K562 (cell line): ENCODE measurements around the gene EPX. TPM values are rescaled to one million over a fixed set of nuclear protein-coding genes. Genes with fewer than 3 reads are reported as not detected.
A peak's percentile ranks its signal among the peaks of the same experiment; 100 is the strongest.

Source experiments
- ATAC-seq: fragments of 200-7000 bp; cut with Tn5 transposase; 3 replicates; pipeline ENCODE4 v1.9.1; 2020; ENCODE audit warnings: moderate library complexity
- BruUV-seq: library from RNA; stranded (reverse); fragments of 400-500 nt; replicated peaks from 2 replicates; lab custom pipeline; 2021; lab: Mats Ljungman, UMichigan
- CTCF ChIA-PET: fragments of 300-600 bp; formaldehyde crosslinking; extraction: SDS; loops from one replicate; lab custom pipeline; 2021; ENCODE audit warnings: low intra/inter-chr PET ratio; lab: Yijun Ruan, JAX
- POLR2A ChIA-PET: fragments of 300-600, 350-650 bp; sonication (Branson Sonifier 250); formaldehyde crosslinking; extraction: SDS; loops from one replicate; lab custom pipeline; 2021; ENCODE audit warnings: antibody characterized with exemption, inconsistent platforms; lab: Yijun Ruan, JAX
- DNase-seq, 4 experiments: peaks; one replicate each; pipeline versions ENCODE4 v3.0.0 to v3.0.0-alpha.2; 2011 to 2018; ENCODE audit warnings: low spot score in 3 of 4, mixed read lengths in 3 of 4; ENCODE audit errors: extremely low read depth in 1 of 4
- FAIRE-seq: peaks from 2 replicates; lab custom pipeline; 2011; peaks lifted over from hg19 to GRCh38; lab: Jason Lieb, UNC
- H2AFZ ChIP-seq: 2 replicates; pipeline ENCODE4 v1.6.0; 2011; ENCODE audit warnings: low read depth, low read length, control low read depth, inconsistent platforms
- H3K27ac ChIP-seq: fragments of 200-600 bp; 3 replicates; pipeline ENCODE4 v1.8.0; 2011; ENCODE audit warnings: low read depth, mild to moderate bottlenecking, control low read depth, inconsistent platforms, low read length, moderate library complexity, mixed read lengths; ENCODE audit errors: extremely low read depth
- H3K27me3 ChIP-seq, 2 experiments: fragments of 300-600 bp in 1 of 2; 2 replicates in 1 of 2; 3 replicates in 1 of 2; pipeline versions ENCODE4 v1.6.0 to v1.8.0; 2011; ENCODE audit warnings: inconsistent platforms in 2 of 2, low read length in 2 of 2, mild to moderate bottlenecking in 1 of 2, mixed read lengths in 1 of 2, moderate library complexity in 1 of 2; ENCODE audit not compliant: control insufficient read depth in 2 of 2, insufficient read depth in 2 of 2
- H3K36me3 ChIP-seq: fragments of 300-600 bp; 3 replicates; pipeline ENCODE4 v1.8.0; 2011; ENCODE audit warnings: mild to moderate bottlenecking, low read length, inconsistent platforms; ENCODE audit not compliant: control insufficient read depth, insufficient read depth
- H3K4me1 ChIP-seq, 2 experiments: fragments of 200-600 bp in 1 of 2; replicated peaks in 1 of 2; 2 replicates in 1 of 2; 3 replicates in 1 of 2; pipeline versions ENCODE4 v1.5.1 to v1.8.0; 2011; ENCODE audit warnings: inconsistent platforms in 2 of 2, low read length in 2 of 2, mild to moderate bottlenecking in 1 of 2, mixed read lengths in 1 of 2, moderate library complexity in 1 of 2; ENCODE audit not compliant: control insufficient read depth in 2 of 2, insufficient read depth in 2 of 2
- H3K4me2 ChIP-seq: 2 replicates; pipeline ENCODE4 v1.6.1; 2011; ENCODE audit warnings: low read length, control low read depth, inconsistent platforms, mixed read lengths; ENCODE audit not compliant: insufficient read depth
- H3K4me3 ChIP-seq: fragments of 200-600 bp; sonication (generic), shearing (Covaris generic); 2 replicates; pipeline ENCODE4 v1.5.1; 2016; ENCODE audit warnings: control low read depth, inconsistent platforms
- H3K79me2 ChIP-seq: fragments of 200-600 bp; 3 replicates; pipeline ENCODE4 v1.8.0; 2011; ENCODE audit warnings: low read length, inconsistent platforms; ENCODE audit not compliant: control insufficient read depth, insufficient read depth
- H3K9ac ChIP-seq, 2 experiments: 2 replicates each; pipeline versions ENCODE4 v1.6.0 to v1.6.1; 2011; ENCODE audit warnings: low read depth in 2 of 2, low read length in 2 of 2, control low read depth in 1 of 2, inconsistent platforms in 1 of 2, mild to moderate bottlenecking in 1 of 2, mixed read lengths in 1 of 2; ENCODE audit not compliant: insufficient read depth in 1 of 2
- H3K9me1 ChIP-seq: one replicate; pipeline ENCODE4 v1.6.0; 2011; ENCODE audit warnings: inconsistent platforms, mild to moderate bottlenecking, low read length, moderate library complexity; ENCODE audit not compliant: control insufficient read depth, insufficient read depth
- H3K9me3 ChIP-seq: replicated peaks from 2 replicates; pipeline ENCODE4 v1.5.1; 2011; ENCODE audit warnings: low read depth, low read length, inconsistent platforms; ENCODE audit not compliant: control insufficient read depth, insufficient read depth
- H4K20me1 ChIP-seq: replicated peaks from 2 replicates; pipeline ENCODE4 v1.6.1; 2011; ENCODE audit warnings: low read length, inconsistent platforms, mixed read lengths; ENCODE audit not compliant: control insufficient read depth, insufficient read depth
- GABPB2 ChIP-seq: fragments of 250-450 bp; sonication (Bioruptor Pico); conservative IDR thresholded peaks from 2 replicates; pipeline ENCODE4 v1.5.1; 2021; ENCODE audit warnings: mild to moderate bottlenecking
- NFYB ChIP-seq: IDR thresholded peaks from 2 replicates; pipeline ENCODE4 v1.6.1; 2011; ENCODE audit warnings: mild to moderate bottlenecking, moderate library complexity; ENCODE audit not compliant: insufficient read length; ENCODE audit errors: extremely low read depth
- PTRF ChIP-seq: fragments of 450-650 bp; IDR thresholded peaks from 2 replicates; pipeline ENCODE4 v1.6.1; 2016; ENCODE audit warnings: mild to moderate bottlenecking, missing genetic modification characterization, missing compliant biosample characterization
- TRIM28 ChIP-seq: fragments of 450-650 bp; IDR thresholded peaks from 2 replicates; pipeline ENCODE4 v1.6.1; 2017
- ZNF507 ChIP-seq: conservative IDR thresholded peaks from 2 replicates; pipeline ENCODE4 v1.6.1; 2017; ENCODE audit warnings: missing genetic modification characterization, missing compliant biosample characterization
- ZNF584 ChIP-seq: fragments of 200-800 bp; sonication (Bioruptor generic); IDR thresholded peaks from 2 replicates; pipeline ENCODE4 v1.6.1; 2016; ENCODE audit warnings: low read depth, mild to moderate bottlenecking, missing genetic modification characterization, missing compliant biosample characterization
- WGBS: fragments of 100-300 bp; shearing (Covaris generic); methylation state at CpG from one replicate; pipeline ENCODE4 v1.1.6; 2016; ENCODE audit warnings: low coverage, mixed read lengths; ENCODE audit not compliant: insufficient coverage; ENCODE audit errors: missing lambda C conversion rate; 5-methylcytosine and 5-hydroxymethylcytosine counted together
- in situ Hi-C: fragments of 300-500 bp; cut with MboI; formaldehyde crosslinking; loops from 4 replicates; pipeline ENCODE4 v1.15.0; 2018; ENCODE audit warnings: inconsistent platforms, mixed read lengths
- intact Hi-C: fragments of 100-400 bp; cut with micrococcal nuclease; formaldehyde crosslinking; loops from 2 replicates; pipeline ENCODE4 v1.14.2; 2022
- polyA plus RNA-seq, 8 experiments: library from polyadenylated mRNA; depleted of rRNA in 4 of 8; stranded (reverse) in 5 of 8; unstranded in 3 of 8; fragments of >200 nt; fragmentation: Nextera tagmentation in 2 of 8; fragmentation: Illumina TruSeq in 1 of 8; extraction: Ambion mirVana in 2 of 8; extraction: Trizol in 1 of 8; gene quantifications; 2 replicates each; pipeline versions ENCODE4 v1.2.1 to v1.2.3, GENCODE V29; 2011 to 2014; ENCODE audit warnings: inconsistent platforms in 1 of 8, missing spikeins in 1 of 8
- total RNA-seq, 7 experiments: library from RNA; depleted of rRNA in 6 of 7; stranded (reverse); fragments of >200 nt in 6 of 7; fragmentation: Illumina TruSeq in 2 of 7; extraction: Trizol in 2 of 7; gene quantifications; 2 replicates each; pipeline versions ENCODE4 v1.2.1 to v1.2.3, GENCODE V29; 2011 to 2021; ENCODE audit warnings: low replicate concordance in 1 of 7
- TF ChIP-seq, protein P1 (sequence below), 2 experiments: fragments of 450-650 bp in 1 of 2; sonication (generic) in 1 of 2; formaldehyde crosslinking; conservative IDR thresholded peaks; 2 replicates each; pipeline versions ENCODE4 v1.4.0 to v1.8.1; 2020 to 2022; ENCODE audit warnings: mild to moderate bottlenecking in 1 of 2, missing genetic modification reagents in 1 of 2
- TF ChIP-seq, protein P2 (sequence below): sonication (generic); formaldehyde crosslinking; IDR thresholded peaks from 2 replicates; pipeline ENCODE4 v1.8.0; 2023; ENCODE audit warnings: mild to moderate bottlenecking, missing genetic modification reagents

EPX gene
- total and polyA plus RNA-seq, 9 of the 15 experiments (the other 6 are each of a cell fraction or from before 2014, with no cell fraction given): 0.07 to 0.33 (median 0.19) TPM; not detected in 3

DNA sequence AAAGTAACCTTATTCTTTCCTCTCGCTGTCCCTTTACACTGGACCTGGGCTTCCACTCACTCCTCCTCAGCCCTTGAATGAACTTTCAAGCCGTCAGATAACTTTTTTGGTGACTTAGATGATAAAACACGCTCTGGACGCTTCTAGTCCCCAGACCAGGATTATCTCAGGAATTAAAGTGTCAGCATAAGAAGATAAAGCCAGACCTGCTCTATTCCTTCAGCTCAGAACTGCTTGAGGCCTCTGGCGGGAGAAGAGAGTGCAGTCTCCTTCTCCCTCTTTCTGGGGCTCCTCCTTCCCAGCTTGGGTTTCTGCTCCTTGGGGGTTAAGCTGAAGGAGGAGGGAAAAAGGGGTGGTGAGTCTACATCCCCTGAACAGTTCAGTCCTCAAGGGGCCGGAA lies 52.4 kb downstream of the EPX start (continued):
- TF ChIP-seq, protein P1, sequence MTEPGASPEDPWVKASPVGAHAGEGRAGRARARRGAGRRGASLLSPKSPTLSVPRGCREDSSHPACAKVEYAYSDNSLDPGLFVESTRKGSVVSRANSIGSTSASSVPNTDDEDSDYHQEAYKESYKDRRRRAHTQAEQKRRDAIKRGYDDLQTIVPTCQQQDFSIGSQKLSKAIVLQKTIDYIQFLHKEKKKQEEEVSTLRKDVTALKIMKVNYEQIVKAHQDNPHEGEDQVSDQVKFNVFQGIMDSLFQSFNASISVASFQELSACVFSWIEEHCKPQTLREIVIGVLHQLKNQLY (CRISPR knock-in tag; conservative IDR thresholded peaks at IDR 0.05): no peak
- no peak for TF ChIP-seq NFYB

DNA sequence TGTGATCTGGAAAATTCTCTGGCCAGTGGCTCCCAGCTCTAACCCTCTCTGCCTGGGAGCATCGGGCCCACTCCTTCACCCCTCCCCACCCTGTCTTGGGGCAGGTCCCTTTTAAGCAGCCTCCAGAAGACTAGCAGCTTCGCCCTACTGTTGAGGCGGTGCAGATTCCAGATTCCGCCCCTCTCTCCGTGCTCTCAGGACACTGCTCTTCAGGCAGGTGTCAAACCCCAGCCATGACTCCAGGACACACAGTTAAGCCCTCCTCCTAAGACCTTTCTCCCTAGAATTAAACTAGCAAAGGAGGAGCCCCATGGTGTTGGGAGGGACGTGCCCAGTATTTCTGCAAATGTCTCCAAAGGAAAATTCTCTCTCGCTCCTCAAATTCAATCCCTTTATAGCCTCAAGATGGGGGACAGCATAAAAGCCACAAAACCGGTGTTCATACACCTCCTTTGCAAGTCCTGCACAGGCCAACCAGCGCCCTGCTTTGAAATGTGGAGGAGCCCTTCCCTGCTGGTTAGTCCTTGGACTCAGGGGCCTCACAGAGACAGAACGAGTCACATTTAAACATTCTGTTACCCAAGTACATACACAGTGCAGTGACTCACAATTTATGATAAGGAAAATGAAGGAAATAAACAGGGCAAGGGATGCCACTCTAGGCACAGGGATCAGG lies 53.0 kb downstream of the EPX start:
- TF ChIP-seq TRIM28 (no peak), PTRF (tag) (no peak), ZNF507 (tag) (no peak), ZNF584 (CRISPR knock-in tag) (no peak), GABPB2 (CRISPR knock-in tag) (no peak)
- TF ChIP-seq, protein P2, sequence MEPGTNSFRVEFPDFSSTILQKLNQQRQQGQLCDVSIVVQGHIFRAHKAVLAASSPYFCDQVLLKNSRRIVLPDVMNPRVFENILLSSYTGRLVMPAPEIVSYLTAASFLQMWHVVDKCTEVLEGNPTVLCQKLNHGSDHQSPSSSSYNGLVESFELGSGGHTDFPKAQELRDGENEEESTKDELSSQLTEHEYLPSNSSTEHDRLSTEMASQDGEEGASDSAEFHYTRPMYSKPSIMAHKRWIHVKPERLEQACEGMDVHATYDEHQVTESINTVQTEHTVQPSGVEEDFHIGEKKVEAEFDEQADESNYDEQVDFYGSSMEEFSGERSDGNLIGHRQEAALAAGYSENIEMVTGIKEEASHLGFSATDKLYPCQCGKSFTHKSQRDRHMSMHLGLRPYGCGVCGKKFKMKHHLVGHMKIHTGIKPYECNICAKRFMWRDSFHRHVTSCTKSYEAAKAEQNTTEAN (CRISPR knock-in tag): no peak
- 43% methylated on average over 10 of the region's 10 CpGs for WGBS
- no peak overlapping the region for H3K27ac ChIP-seq
- peaks cover 5 to 18% of the 10 kb centered on the region in 2 experiments for H3K27me3 ChIP-seq
- peak overlapping the region in 1 of 2 experiments; percentile 53; a peak in 1 of 4 replicates for H3K9ac ChIP-seq
- ATAC-seq (no peak; the same call in 2 of the 3 replicates), FAIRE-seq (no peak), DNase-seq (no peak)
- H3K9me3 ChIP-seq: no peaks in the 10 kb centered on the region; the same call in 1 of the 2 replicates
- in situ Hi-C loops: no loop called here
- H3K36me3 ChIP-seq: no peaks in the 10 kb centered on the region
- CTCF ChIA-PET: no interaction called here
- H3K4me3 ChIP-seq: no peak overlapping the region
- POLR2A ChIA-PET: interaction anchor here (0.6 to 1.4 kb wide), 5 partner anchors 8 to 423 kb away, joined by 3 to 6 read pairs (median 3); no protein-coding TSS in a partner anchor
- no peak overlapping the region for H3K4me2 ChIP-seq
- H3K4me1 ChIP-seq: peaks cover 17 to 23% of the 10 kb centered on the region in 2 experiments
- H3K79me2 ChIP-seq: no peaks in the 10 kb centered on the region
- peak overlapping the region; percentile 20; the same call in 1 of the 2 replicates for H2AFZ ChIP-seq
- intact Hi-C loops: no loop called here
- H4K20me1 ChIP-seq: no peaks in the 10 kb centered on the region
- H3K9me1 ChIP-seq: no peaks in the 10 kb centered on the region
- no TSS peak for BruUV-seq
